Measurements from ENCODE around the gene ATAD3A. TPM values are rescaled to one million over a fixed set of nuclear protein-coding genes. Genes with fewer than 3 reads are reported as not detected.

Gene ATAD3A
- polyA plus RNA-seq, 1 donor from 2014 or later = 30.3 TPM

DNA sequence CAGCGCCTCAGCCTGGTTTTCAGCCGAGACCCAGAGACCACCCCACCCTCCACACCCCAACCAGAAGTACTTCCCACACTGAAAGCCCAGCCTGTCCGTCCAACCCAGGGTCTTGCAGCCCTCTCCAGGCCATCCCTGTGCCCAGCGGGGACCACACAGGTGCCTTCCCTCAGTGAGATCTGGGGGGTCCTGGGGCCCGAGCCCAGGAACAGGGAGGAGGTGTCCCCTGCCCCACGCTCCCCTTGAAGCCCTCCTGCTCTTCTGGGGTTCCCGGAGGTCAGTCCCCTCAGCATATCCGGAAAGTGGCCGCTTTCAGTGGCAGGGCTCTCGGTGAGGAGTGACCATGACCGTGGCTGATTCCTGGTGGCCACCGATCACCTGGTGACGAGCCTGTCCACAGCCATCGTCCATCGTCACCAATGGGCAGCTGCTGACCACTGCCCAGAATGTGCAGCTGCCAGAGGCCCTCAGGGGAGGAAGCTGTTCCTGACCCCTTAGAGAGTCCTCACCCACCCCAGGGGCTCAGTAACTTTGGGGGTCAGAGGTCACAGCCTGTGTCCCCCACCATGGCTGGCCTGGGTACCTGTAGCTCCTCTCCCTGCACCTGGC, 25.1 kb downstream of the ATAD3A start:
- no peaks in the 10 kb centered on the region for H3K27me3 ChIP-seq (ENCODE audit: insufficient read depth, low read depth, low read length)
- no peak overlapping the region for H3K4me3 ChIP-seq (ENCODE audit: low read length)
- H2AFZ ChIP-seq (ENCODE audit: low read depth, low read length) = no peak overlapping the region
- H3F3A ChIP-seq (ENCODE audit: insufficient read depth, low read length, poor library complexity, severe bottlenecking) = no peaks in the 10 kb centered on the region
- no peak overlapping the region for H3K9ac ChIP-seq (ENCODE audit: low read length)
- TF ChIP-seq MXI1 (conservative IDR thresholded peaks at IDR 0.05; ENCODE audit: poor library complexity, severe bottlenecking) (no peak), TAF1 (IDR thresholded peaks at IDR 0.05; ENCODE audit: low read depth) (no peak), EZH2 (IDR thresholded peaks at IDR 0.05; ENCODE audit: borderline replicate concordance, insufficient read depth, low read length, poor library complexity, severe bottlenecking) (no peak), RAD21 (conservative IDR thresholded peaks at IDR 0.05) (no peak), POLR2AphosphoS5 (IDR thresholded peaks at IDR 0.05) (no peak), SMC3 (conservative IDR thresholded peaks at IDR 0.05; ENCODE audit: poor library complexity) (no peak), EP300 (conservative IDR thresholded peaks at IDR 0.05; ENCODE audit: poor library complexity, severe bottlenecking) (no peak)
- TF ChIP-seq, protein P1, sequence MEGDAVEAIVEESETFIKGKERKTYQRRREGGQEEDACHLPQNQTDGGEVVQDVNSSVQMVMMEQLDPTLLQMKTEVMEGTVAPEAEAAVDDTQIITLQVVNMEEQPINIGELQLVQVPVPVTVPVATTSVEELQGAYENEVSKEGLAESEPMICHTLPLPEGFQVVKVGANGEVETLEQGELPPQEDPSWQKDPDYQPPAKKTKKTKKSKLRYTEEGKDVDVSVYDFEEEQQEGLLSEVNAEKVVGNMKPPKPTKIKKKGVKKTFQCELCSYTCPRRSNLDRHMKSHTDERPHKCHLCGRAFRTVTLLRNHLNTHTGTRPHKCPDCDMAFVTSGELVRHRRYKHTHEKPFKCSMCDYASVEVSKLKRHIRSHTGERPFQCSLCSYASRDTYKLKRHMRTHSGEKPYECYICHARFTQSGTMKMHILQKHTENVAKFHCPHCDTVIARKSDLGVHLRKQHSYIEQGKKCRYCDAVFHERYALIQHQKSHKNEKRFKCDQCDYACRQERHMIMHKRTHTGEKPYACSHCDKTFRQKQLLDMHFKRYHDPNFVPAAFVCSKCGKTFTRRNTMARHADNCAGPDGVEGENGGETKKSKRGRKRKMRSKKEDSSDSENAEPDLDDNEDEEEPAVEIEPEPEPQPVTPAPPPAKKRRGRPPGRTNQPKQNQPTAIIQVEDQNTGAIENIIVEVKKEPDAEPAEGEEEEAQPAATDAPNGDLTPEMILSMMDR (IDR thresholded peaks at IDR 0.05; ENCODE audit: poor library complexity, severe bottlenecking) = no peak
- H3K36me3 ChIP-seq (ENCODE audit: insufficient read depth, low read length) = peaks cover 5% of the 10 kb centered on the region
- no peaks in the 10 kb centered on the region for H4K20me1 ChIP-seq (ENCODE audit: insufficient read depth)
- H3K4me2 ChIP-seq (ENCODE audit: low read length) = no peak overlapping the region
- no peaks in the 10 kb centered on the region for H3K9me3 ChIP-seq (ENCODE audit: low read length)
- no peak overlapping the region for H3K27ac ChIP-seq (ENCODE audit: low read length)
- H3K79me2 ChIP-seq (replicated peaks; ENCODE audit: insufficient read depth, low read length) = no peaks in the 10 kb centered on the region
- no peaks in the 10 kb centered on the region for H3K9me2 ChIP-seq (ENCODE audit: insufficient read depth, low read length)

DNA sequence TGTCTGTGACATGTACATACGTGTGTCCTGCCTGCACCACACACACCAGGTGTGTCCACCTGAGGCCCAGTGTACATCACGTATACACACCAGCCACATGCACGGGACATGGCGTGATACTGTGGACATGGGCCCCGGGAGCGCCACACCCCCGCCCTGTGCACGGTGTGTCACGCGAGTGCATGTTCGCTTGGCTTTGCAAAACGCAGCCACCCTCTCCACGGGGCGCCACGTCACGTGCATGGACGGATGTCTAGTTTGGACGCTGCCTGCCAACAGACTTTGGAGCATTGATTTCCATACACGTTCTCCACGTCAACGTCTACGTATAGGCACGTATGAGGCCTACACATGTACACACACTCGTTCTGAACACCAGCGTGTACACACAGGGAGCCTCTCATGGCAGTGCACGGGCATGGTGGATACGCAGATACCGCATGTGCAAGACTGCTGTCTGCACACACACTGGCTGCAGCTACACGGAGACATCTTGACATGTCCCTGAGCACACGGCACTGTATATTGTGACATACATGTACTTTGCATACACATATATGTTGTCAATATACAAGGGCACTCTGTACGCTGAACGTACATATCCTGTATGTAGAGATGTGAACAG, 25.8 kb downstream of the ATAD3A start:
- Histone ChIP-seq H3K36me3 (ENCODE audit: insufficient read depth, low read length) (peaks cover 5% of the 10 kb centered on the region), H2AFZ (ENCODE audit: low read depth, low read length) (no peak overlapping the region), H3K9ac (ENCODE audit: low read length) (no peak overlapping the region), H3F3A (ENCODE audit: insufficient read depth, low read length, poor library complexity, severe bottlenecking) (no peaks in the 10 kb centered on the region), H3K4me3 (ENCODE audit: low read length) (no peak overlapping the region), H3K79me2 (replicated peaks; ENCODE audit: insufficient read depth, low read length) (no peaks in the 10 kb centered on the region), H3K4me2 (ENCODE audit: low read length) (no peak overlapping the region), H3K9me2 (ENCODE audit: insufficient read depth, low read length) (no peaks in the 10 kb centered on the region), H3K9me3 (ENCODE audit: low read length) (no peaks in the 10 kb centered on the region), H3K27me3 (ENCODE audit: insufficient read depth, low read depth, low read length) (no peaks in the 10 kb centered on the region), H4K20me1 (ENCODE audit: insufficient read depth) (no peaks in the 10 kb centered on the region), H3K27ac (ENCODE audit: low read length) (no peak overlapping the region)
- TF ChIP-seq RAD21 (conservative IDR thresholded peaks at IDR 0.05) (no peak), EZH2 (IDR thresholded peaks at IDR 0.05; ENCODE audit: borderline replicate concordance, insufficient read depth, low read length, poor library complexity, severe bottlenecking) (no peak), POLR2AphosphoS5 (IDR thresholded peaks at IDR 0.05) (no peak), TAF1 (IDR thresholded peaks at IDR 0.05; ENCODE audit: low read depth) (no peak), SMC3 (conservative IDR thresholded peaks at IDR 0.05; ENCODE audit: poor library complexity) (no peak), MXI1 (conservative IDR thresholded peaks at IDR 0.05; ENCODE audit: poor library complexity, severe bottlenecking) (no peak), EP300 (conservative IDR thresholded peaks at IDR 0.05; ENCODE audit: poor library complexity, severe bottlenecking) (no peak)
- TF ChIP-seq, protein P2, sequence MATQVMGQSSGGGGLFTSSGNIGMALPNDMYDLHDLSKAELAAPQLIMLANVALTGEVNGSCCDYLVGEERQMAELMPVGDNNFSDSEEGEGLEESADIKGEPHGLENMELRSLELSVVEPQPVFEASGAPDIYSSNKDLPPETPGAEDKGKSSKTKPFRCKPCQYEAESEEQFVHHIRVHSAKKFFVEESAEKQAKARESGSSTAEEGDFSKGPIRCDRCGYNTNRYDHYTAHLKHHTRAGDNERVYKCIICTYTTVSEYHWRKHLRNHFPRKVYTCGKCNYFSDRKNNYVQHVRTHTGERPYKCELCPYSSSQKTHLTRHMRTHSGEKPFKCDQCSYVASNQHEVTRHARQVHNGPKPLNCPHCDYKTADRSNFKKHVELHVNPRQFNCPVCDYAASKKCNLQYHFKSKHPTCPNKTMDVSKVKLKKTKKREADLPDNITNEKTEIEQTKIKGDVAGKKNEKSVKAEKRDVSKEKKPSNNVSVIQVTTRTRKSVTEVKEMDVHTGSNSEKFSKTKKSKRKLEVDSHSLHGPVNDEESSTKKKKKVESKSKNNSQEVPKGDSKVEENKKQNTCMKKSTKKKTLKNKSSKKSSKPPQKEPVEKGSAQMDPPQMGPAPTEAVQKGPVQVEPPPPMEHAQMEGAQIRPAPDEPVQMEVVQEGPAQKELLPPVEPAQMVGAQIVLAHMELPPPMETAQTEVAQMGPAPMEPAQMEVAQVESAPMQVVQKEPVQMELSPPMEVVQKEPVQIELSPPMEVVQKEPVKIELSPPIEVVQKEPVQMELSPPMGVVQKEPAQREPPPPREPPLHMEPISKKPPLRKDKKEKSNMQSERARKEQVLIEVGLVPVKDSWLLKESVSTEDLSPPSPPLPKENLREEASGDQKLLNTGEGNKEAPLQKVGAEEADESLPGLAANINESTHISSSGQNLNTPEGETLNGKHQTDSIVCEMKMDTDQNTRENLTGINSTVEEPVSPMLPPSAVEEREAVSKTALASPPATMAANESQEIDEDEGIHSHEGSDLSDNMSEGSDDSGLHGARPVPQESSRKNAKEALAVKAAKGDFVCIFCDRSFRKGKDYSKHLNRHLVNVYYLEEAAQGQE (IDR thresholded peaks at IDR 0.05; ENCODE audit: borderline replicate concordance) = no peak
- TF ChIP-seq, protein P1 (IDR thresholded peaks at IDR 0.05; ENCODE audit: poor library complexity, severe bottlenecking) = no peak
